ENCODE measurements around the gene BORCS5. TPM values are rescaled to one million over a fixed set of nuclear protein-coding genes. Genes with fewer than 3 reads are reported as not detected.

Gene BORCS5
- total and polyA plus RNA-seq, 2 of the 4 experiments (the other 2 are of a cell fraction), result 14.4 to 18.3 TPM

- no TSS peak for BruUV-seq (replicated peaks)
Observed at GRCh38 chr12:12450043-12450471, 93.2 kb downstream of the BORCS5 start.

More at GRCh38 chr12:12450043-12450471, 93.2 kb downstream of the BORCS5 start:
- Histone ChIP-seq H3K9ac (ENCODE audit: low read depth, low read length) (no peak overlapping the region), H3K14ac (replicated peaks; ENCODE audit: low read depth, low read length) (no peak overlapping the region), H3K4me3 (ENCODE audit: insufficient read depth, low read depth, low read length) (no peak overlapping the region), H4K8ac (ENCODE audit: low read depth in 2 of 2, low read length in 2 of 2) (no peak overlapping the region), H2BK20ac (ENCODE audit: low read depth, low read length) (no peak overlapping the region), H4K20me1 (ENCODE audit: insufficient read depth, low read length) (no peaks in the 10 kb centered on the region), H3K27ac (ENCODE audit: insufficient read depth, low read length) (no peak overlapping the region), H4K91ac (ENCODE audit: insufficient read depth, low read depth, low read length) (no peak overlapping the region), H3K9me3 (ENCODE audit: control insufficient read depth, insufficient read depth, low read length) (no peaks in the 10 kb centered on the region), H3K4me2 (ENCODE audit: low read depth, low read length) (no peak overlapping the region), H3K79me1 (ENCODE audit: low read depth in 1 of 2, low read length in 2 of 2) (0 out of 4 replicates have a peak, but pooled peaks cover 2 to 9% of the 10 kb centered on the region in 2 experiments), H2AK9ac (replicated peaks; ENCODE audit: low read depth, low read length, poor library complexity) (no peak overlapping the region), H3K27me3 (ENCODE audit: control insufficient read depth, insufficient read depth, low read length) (no peaks in the 10 kb centered on the region), H3K9me1 (ENCODE audit: insufficient read depth, low read length) (no peaks in the 10 kb centered on the region), H4K5ac (ENCODE audit: low read depth, low read length) (no peak overlapping the region), H3K56ac (ENCODE audit: extremely low read depth, insufficient read depth, low read length) (no peak overlapping the region), H3K23ac (ENCODE audit: low read depth, low read length) (no peak overlapping the region), H2BK5ac (ENCODE audit: low read depth, low read length, poor library complexity, severe bottlenecking) (no peak overlapping the region), H2BK120ac (ENCODE audit: low read depth, low read length) (no peak overlapping the region), H2AK5ac (ENCODE audit: low read depth, low read length) (no peak overlapping the region), H3K36me3 (ENCODE audit: control insufficient read depth, insufficient read depth, low read length) (no peaks in the 10 kb centered on the region), H3K4ac (ENCODE audit: low read depth, low read length) (no peak overlapping the region), H2AFZ (replicated peaks; ENCODE audit: low read length, poor library complexity) (no peak overlapping the region), H2BK15ac (ENCODE audit: low read depth, low read length) (no peak overlapping the region), H3K4me1 (ENCODE audit: control insufficient read depth, insufficient read depth, low read length) (peaks cover 7% of the 10 kb centered on the region), H3K18ac (ENCODE audit: low read depth, low read length) (no peak overlapping the region)
- POLR2A ChIA-PET (ENCODE audit: unreplicated experiment), result no interaction called here
- in situ Hi-C loops (cut with MboI; ENCODE audit: low sequenced_read_pairs), result no loop called here
- ATAC-seq (ENCODE audit: low read depth) (no peak), DNase-seq (no peak)
- dilution Hi-C loops (cut with HindIII; ENCODE audit: low sequenced_read_pairs, unreplicated experiment), result no loop called here
- intact Hi-C loops (cut with micrococcal nuclease), result no loop called here
- CTCF ChIA-PET, result no interaction called here
- TF ChIP-seq FOS (IDR thresholded peaks at IDR 0.05; ENCODE audit: low read depth, low read length), result no peak
- TF ChIP-seq SMC3 (IDR thresholded peaks at IDR 0.05; ENCODE audit: low read depth, low read length), result no peak
- no peak for TF ChIP-seq POLR2A (IDR thresholded peaks at IDR 0.05; ENCODE audit: low read depth, low read length)
- TF ChIP-seq, protein P1, sequence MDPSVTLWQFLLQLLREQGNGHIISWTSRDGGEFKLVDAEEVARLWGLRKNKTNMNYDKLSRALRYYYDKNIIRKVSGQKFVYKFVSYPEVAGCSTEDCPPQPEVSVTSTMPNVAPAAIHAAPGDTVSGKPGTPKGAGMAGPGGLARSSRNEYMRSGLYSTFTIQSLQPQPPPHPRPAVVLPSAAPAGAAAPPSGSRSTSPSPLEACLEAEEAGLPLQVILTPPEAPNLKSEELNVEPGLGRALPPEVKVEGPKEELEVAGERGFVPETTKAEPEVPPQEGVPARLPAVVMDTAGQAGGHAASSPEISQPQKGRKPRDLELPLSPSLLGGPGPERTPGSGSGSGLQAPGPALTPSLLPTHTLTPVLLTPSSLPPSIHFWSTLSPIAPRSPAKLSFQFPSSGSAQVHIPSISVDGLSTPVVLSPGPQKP (IDR thresholded peaks at IDR 0.05; ENCODE audit: borderline replicate concordance, low read depth, low read length), result no peak
- no peak for TF ChIP-seq NFE2L2 (IDR thresholded peaks at IDR 0.05; ENCODE audit: low read depth, low read length)
- no peak for TF ChIP-seq RCOR1 (IDR thresholded peaks at IDR 0.05; ENCODE audit: insufficient replicate concordance, low read length)
- no peak for TF ChIP-seq MXI1 (IDR thresholded peaks at IDR 0.05; ENCODE audit: borderline replicate concordance, low read depth, low read length)
- WGBS, 2 experiments (ENCODE audit: extremely low coverage in 2 of 2, insufficient read length in 1 of 2), result no CpG with 5 or more reads among the region's 2 CpGs

Data from IMR-90 (cell line).